ENCODE results near the gene AP3B2. TPM values are rescaled to one million over a fixed set of nuclear protein-coding genes. Genes with fewer than 3 reads are reported as not detected.

Gene AP3B2
- total RNA-seq, 3 donors from 2014 or later = 4.6 to 8.0 (median 5.3) TPM

- no peak for DNase-seq (ENCODE audit: low spot score in 2 of 2)
- Histone ChIP-seq H3K9me3 (no peaks in the 10 kb centered on the region), H3K27me3 (no peaks in the 10 kb centered on the region), H3K4me3 (no peak overlapping the region), H3K36me3 (no peaks in the 10 kb centered on the region), H3K4me1 (no peaks in the 10 kb centered on the region), H3K27ac (no peak overlapping the region)
- intact Hi-C loops (cut with DNase I; ENCODE audit: low total_unique reads) = loop anchor here (10.0 kb wide), 1 partner anchor 1980 kb away; the partner anchor contains the start of gene ABHD17C
- TF ChIP-seq POLR2AphosphoS5 (IDR thresholded peaks at IDR 0.05) (no peak), POLR2A (IDR thresholded peaks at IDR 0.05) (no peak), CTCF (IDR thresholded peaks at IDR 0.05) (no peak)
Observed at GRCh38 chr15:82674873-82675272, 34.8 kb downstream of the AP3B2 start.

GRCh38 chr15:82670699-82671098 is 39.0 kb downstream of the AP3B2 start:
- Histone ChIP-seq H3K36me3 (no peaks in the 10 kb centered on the region), H3K4me1 (no peaks in the 10 kb centered on the region)

GRCh38 chr15:82666606-82667005 is 43.1 kb downstream of the AP3B2 start:
- intact Hi-C loops (cut with DNase I; ENCODE audit: low total_unique reads) = no loop called here
- Histone ChIP-seq H3K27me3 (no peaks in the 10 kb centered on the region), H3K4me3 (no peak overlapping the region), H3K4me1 (no peaks in the 10 kb centered on the region), H3K9me3 (no peaks in the 10 kb centered on the region), H3K36me3 (no peaks in the 10 kb centered on the region), H3K27ac (no peak overlapping the region)
- no peak for DNase-seq (ENCODE audit: low spot score in 2 of 2)
- TF ChIP-seq CTCF (IDR thresholded peaks at IDR 0.05) = no peak

More at GRCh38 chr15:82670699-82671098, 39.0 kb downstream of the AP3B2 start:
- intact Hi-C loops (cut with DNase I; ENCODE audit: low total_unique reads) = loop anchor here (10.0 kb wide), 1 partner anchor 1976 kb away; the partner anchor contains the start of gene ABHD17C
- DNase-seq (ENCODE audit: low spot score in 2 of 2) = no peak
- Histone ChIP-seq H3K9me3 (no peaks in the 10 kb centered on the region), H3K27ac (no peak overlapping the region), H3K27me3 (no peaks in the 10 kb centered on the region), H3K4me3 (no peak overlapping the region)
- TF ChIP-seq POLR2A (IDR thresholded peaks at IDR 0.05) = no peak

GRCh38 chr15:82664021-82664420 is 45.7 kb downstream of the AP3B2 start:
- no peaks in the 10 kb centered on the region for H3K4me1 ChIP-seq
- intact Hi-C loops (cut with DNase I; ENCODE audit: low total_unique reads) = no loop called here

GRCh38 chr15:82663186-82663600 is 46.5 kb downstream of the AP3B2 start:
- Histone ChIP-seq H3K36me3 (no peaks in the 10 kb centered on the region), H3K4me1 (no peaks in the 10 kb centered on the region), H3K9me3 (no peaks in the 10 kb centered on the region), H3K27me3 (no peaks in the 10 kb centered on the region), H3K27ac (no peak overlapping the region), H3K4me3 (no peak overlapping the region)
- intact Hi-C loops (cut with DNase I; ENCODE audit: low total_unique reads) = no loop called here
- TF ChIP-seq POLR2A (IDR thresholded peaks at IDR 0.05) (no peak), POLR2AphosphoS5 (IDR thresholded peaks at IDR 0.05) (no peak), CTCF (IDR thresholded peaks at IDR 0.05) (no peak)
- DNase-seq (ENCODE audit: low spot score in 2 of 2) = no peak

More at GRCh38 chr15:82664021-82664420, 45.7 kb downstream of the AP3B2 start:
- TF ChIP-seq POLR2A (IDR thresholded peaks at IDR 0.05) (no peak), POLR2AphosphoS5 (IDR thresholded peaks at IDR 0.05) (no peak), CTCF (IDR thresholded peaks at IDR 0.05) (no peak)
- no peak for DNase-seq (ENCODE audit: low spot score in 2 of 2)
- Histone ChIP-seq H3K27me3 (no peaks in the 10 kb centered on the region), H3K36me3 (no peaks in the 10 kb centered on the region), H3K4me3 (no peak overlapping the region), H3K27ac (no peak overlapping the region), H3K9me3 (no peaks in the 10 kb centered on the region)

GRCh38 chr15:82662641-82663040 is 47.0 kb downstream of the AP3B2 start:
- intact Hi-C loops (cut with DNase I; ENCODE audit: low total_unique reads) = no loop called here
- Histone ChIP-seq H3K36me3 (no peaks in the 10 kb centered on the region), H3K9me3 (no peaks in the 10 kb centered on the region), H3K27ac (no peak overlapping the region), H3K4me3 (no peak overlapping the region), H3K4me1 (no peaks in the 10 kb centered on the region), H3K27me3 (no peaks in the 10 kb centered on the region)
- DNase-seq (ENCODE audit: low spot score in 2 of 2) = no peak
- TF ChIP-seq CTCF (IDR thresholded peaks at IDR 0.05) (no peak), POLR2AphosphoS5 (IDR thresholded peaks at IDR 0.05) (no peak), POLR2A (IDR thresholded peaks at IDR 0.05) (no peak)

All from breast epithelium (tissue), 4 donors.